ENCODE data around the gene APBB2. TPM values are rescaled to one million over a fixed set of nuclear protein-coding genes. Genes with fewer than 3 reads are reported as not detected.
A peak's percentile ranks its signal among the peaks of the same experiment; 100 is the strongest.

Gene APBB2
- total RNA-seq, 1 donor = 92.3 TPM

DNA sequence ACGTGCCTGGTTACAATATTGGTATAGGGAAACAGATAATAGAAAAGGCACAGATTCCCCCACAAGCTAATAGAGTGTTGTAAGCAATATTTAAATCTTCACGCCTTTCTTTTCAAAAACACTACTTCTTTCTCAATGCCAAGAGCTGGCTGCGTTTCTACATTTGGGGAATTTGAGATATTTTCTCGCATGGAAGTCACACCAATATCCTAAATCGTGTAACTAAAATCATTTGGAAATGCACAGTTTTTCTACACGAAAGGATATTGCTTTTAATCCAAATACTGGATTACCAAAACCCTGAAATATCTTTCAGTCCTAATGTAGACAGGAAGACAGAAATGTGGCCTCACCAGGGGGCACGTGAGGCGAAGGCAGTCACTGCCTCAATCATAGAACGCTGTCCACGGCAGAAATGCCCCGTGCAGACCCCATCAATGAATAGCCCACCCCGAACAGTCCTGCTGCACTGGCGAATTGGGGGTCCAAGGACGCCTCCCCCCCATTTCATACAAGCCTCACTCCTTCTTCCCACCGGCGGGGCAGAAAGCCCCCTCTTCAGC, 358.0 kb downstream of the APBB2 start:
- peak overlapping the region; percentile 43 for H3K4me2 ChIP-seq (ENCODE audit: insufficient read depth, low read length)
- H3K27me3 ChIP-seq (ENCODE audit: insufficient read depth, low read length) = no peaks in the 10 kb centered on the region
- H3K36me3 ChIP-seq (ENCODE audit: insufficient read depth, low read length) = no peaks in the 10 kb centered on the region
- H2AFZ ChIP-seq (ENCODE audit: low read length) = no peak overlapping the region
- H3K4me3 ChIP-seq (ENCODE audit: insufficient read depth, low read length) = no peak overlapping the region
- no peaks in the 10 kb centered on the region for H3K9me3 ChIP-seq (ENCODE audit: low read depth, low read length)
- H4K20me1 ChIP-seq (ENCODE audit: insufficient read depth, low read length) = peaks cover 2% of the 10 kb centered on the region
- TF ChIP-seq, protein P1, sequence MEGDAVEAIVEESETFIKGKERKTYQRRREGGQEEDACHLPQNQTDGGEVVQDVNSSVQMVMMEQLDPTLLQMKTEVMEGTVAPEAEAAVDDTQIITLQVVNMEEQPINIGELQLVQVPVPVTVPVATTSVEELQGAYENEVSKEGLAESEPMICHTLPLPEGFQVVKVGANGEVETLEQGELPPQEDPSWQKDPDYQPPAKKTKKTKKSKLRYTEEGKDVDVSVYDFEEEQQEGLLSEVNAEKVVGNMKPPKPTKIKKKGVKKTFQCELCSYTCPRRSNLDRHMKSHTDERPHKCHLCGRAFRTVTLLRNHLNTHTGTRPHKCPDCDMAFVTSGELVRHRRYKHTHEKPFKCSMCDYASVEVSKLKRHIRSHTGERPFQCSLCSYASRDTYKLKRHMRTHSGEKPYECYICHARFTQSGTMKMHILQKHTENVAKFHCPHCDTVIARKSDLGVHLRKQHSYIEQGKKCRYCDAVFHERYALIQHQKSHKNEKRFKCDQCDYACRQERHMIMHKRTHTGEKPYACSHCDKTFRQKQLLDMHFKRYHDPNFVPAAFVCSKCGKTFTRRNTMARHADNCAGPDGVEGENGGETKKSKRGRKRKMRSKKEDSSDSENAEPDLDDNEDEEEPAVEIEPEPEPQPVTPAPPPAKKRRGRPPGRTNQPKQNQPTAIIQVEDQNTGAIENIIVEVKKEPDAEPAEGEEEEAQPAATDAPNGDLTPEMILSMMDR (IDR thresholded peaks at IDR 0.05; ENCODE audit: extremely low read depth, low read depth, low read length) = no peak
- no peak for DNase-seq (ENCODE audit: insufficient read length, low spot score, missing footprints)
- H3K79me2 ChIP-seq (ENCODE audit: insufficient read depth, low read length) = no peaks in the 10 kb centered on the region
- H3K4me1 ChIP-seq (ENCODE audit: insufficient read depth, low read length) = no peaks in the 10 kb centered on the region
- no peak overlapping the region for H3K27ac ChIP-seq (ENCODE audit: low read depth, low read length)

DNA sequence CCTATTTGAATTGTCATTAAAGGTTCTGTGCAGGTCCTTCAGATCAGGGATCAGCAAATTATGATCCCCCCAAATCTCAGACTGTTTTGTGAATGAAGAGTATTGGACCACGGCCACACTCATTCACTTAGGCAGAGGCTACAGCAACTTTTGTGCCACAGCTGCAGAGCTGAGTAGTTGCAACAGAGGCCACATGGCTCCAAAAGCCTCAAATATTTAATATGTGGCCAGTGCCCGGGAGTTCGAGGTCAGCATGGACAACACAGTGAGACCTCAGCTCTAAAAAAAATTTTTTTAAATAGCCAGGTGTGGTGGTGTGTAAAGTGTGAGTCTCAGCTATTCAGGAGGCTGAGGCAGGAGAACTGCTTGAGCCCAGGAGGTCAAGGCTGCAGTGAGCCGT, 363.8 kb downstream of the APBB2 start:
- DNase-seq (ENCODE audit: insufficient read length, low spot score, missing footprints) = no peak
- H3K27ac ChIP-seq (ENCODE audit: low read depth, low read length) = no peak overlapping the region
- peaks cover 8% of the 10 kb centered on the region for H3K4me1 ChIP-seq (ENCODE audit: insufficient read depth, low read length)
- peaks cover 6% of the 10 kb centered on the region for H4K20me1 ChIP-seq (ENCODE audit: insufficient read depth, low read length)
- H3K4me2 ChIP-seq (ENCODE audit: insufficient read depth, low read length) = no peak overlapping the region
- H3K27me3 ChIP-seq (ENCODE audit: insufficient read depth, low read length) = no peaks in the 10 kb centered on the region
- H3K9me3 ChIP-seq (ENCODE audit: low read depth, low read length) = no peaks in the 10 kb centered on the region
- TF ChIP-seq, protein P1 (IDR thresholded peaks at IDR 0.05; ENCODE audit: extremely low read depth, low read depth, low read length) = no peak
- no peak overlapping the region for H2AFZ ChIP-seq (ENCODE audit: low read length)
- H3K79me2 ChIP-seq (ENCODE audit: insufficient read depth, low read length) = no peaks in the 10 kb centered on the region
- no peaks in the 10 kb centered on the region for H3K36me3 ChIP-seq (ENCODE audit: insufficient read depth, low read length)
- H3K4me3 ChIP-seq (ENCODE audit: insufficient read depth, low read length) = no peak overlapping the region

- Histone ChIP-seq H3K27me3 (ENCODE audit: insufficient read depth, low read length) (no peaks in the 10 kb centered on the region), H3K9me3 (ENCODE audit: low read depth, low read length) (no peaks in the 10 kb centered on the region), H3K79me2 (ENCODE audit: insufficient read depth, low read length) (no peaks in the 10 kb centered on the region), H2AFZ (ENCODE audit: low read length) (no peak overlapping the region), H3K4me3 (ENCODE audit: insufficient read depth, low read length) (no peak overlapping the region), H3K36me3 (ENCODE audit: insufficient read depth, low read length) (no peaks in the 10 kb centered on the region), H3K4me1 (ENCODE audit: insufficient read depth, low read length) (peaks cover 8% of the 10 kb centered on the region), H3K27ac (ENCODE audit: low read depth, low read length) (no peak overlapping the region), H4K20me1 (ENCODE audit: insufficient read depth, low read length) (peaks cover 6% of the 10 kb centered on the region), H3K4me2 (ENCODE audit: insufficient read depth, low read length) (no peak overlapping the region)
- no peak for DNase-seq (ENCODE audit: insufficient read length, low spot score, missing footprints)
- TF ChIP-seq, protein P1 (IDR thresholded peaks at IDR 0.05; ENCODE audit: extremely low read depth, low read depth, low read length) = no peak
Measured at GRCh38 chr4:40848940-40849339, 365.4 kb downstream of the APBB2 start.

DNA sequence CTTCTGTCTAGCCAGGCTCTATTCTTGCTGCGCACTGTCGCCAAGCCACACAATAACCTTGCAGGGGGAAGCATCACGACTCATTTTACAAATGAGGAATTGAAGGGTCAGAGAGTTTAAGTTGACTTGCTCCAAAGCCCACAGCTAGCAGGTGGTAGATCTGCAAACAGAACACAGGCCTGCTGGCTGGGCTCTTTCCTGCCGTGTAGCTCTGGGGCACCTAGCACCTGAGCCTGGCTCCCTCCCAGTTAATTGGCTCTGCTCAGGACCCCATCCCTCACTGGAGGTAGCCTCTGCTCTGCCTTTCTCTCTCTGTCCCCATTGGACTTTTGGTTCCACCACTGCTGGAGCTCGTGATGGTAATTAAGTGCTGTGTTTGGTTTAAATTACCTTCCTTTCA, 366.1 kb downstream of the APBB2 start:
- Histone ChIP-seq H4K20me1 (ENCODE audit: insufficient read depth, low read length) (peaks cover 8% of the 10 kb centered on the region), H3K27me3 (ENCODE audit: insufficient read depth, low read length) (no peaks in the 10 kb centered on the region), H3K4me2 (ENCODE audit: insufficient read depth, low read length) (no peak overlapping the region), H3K9me3 (ENCODE audit: low read depth, low read length) (no peaks in the 10 kb centered on the region), H3K79me2 (ENCODE audit: insufficient read depth, low read length) (no peaks in the 10 kb centered on the region), H2AFZ (ENCODE audit: low read length) (no peak overlapping the region), H3K36me3 (ENCODE audit: insufficient read depth, low read length) (no peaks in the 10 kb centered on the region), H3K4me3 (ENCODE audit: insufficient read depth, low read length) (no peak overlapping the region), H3K27ac (ENCODE audit: low read depth, low read length) (no peak overlapping the region), H3K4me1 (ENCODE audit: insufficient read depth, low read length) (peaks cover 8% of the 10 kb centered on the region)
- TF ChIP-seq, protein P1 (IDR thresholded peaks at IDR 0.05; ENCODE audit: extremely low read depth, low read depth, low read length) = no peak
- no peak for DNase-seq (ENCODE audit: insufficient read length, low spot score, missing footprints)

Data from osteoblast (primary cell).